A549 treated with GW870086 at 1 μM for 4 hours (cell line): ENCODE results near the gene S100PBP. TPM values are rescaled to one million over a fixed set of nuclear protein-coding genes. Genes with fewer than 3 reads are reported as not detected.

Experiments
- total RNA-seq: library from RNA; stranded (reverse); fragments of 200-300 nt; extraction: Qiagen RNA extraction; gene quantifications from 5 replicates; pipeline ENCODE4 v1.2.3, GENCODE V29; 2022; ENCODE audit warnings: low read depth

The S100PBP gene
- total RNA-seq = 11.3 to 17.0 TPM (median 15.7 TPM) in 5 replicates

GRCh38 chr1:32817159-32817814 is at the start of gene S100PBP, which contains the start of gene YARS1:
Gene S100PBP (plus strand): TSS chr1:32817653. CDS start chr1:32826100, 8,447 bp downstream.
Gene YARS1 (minus strand): TSS chr1:32817358. CDS start chr1:32817244, 114 bp downstream.

GRCh38 chr1:32870615-32871363 is 53.3 kb downstream of the S100PBP start, which contains the start of gene FNDC5:
Gene FNDC5 (minus strand): TSS chr1:32870912.

GRCh38 chr1:32886004-32886827 is 68.8 kb downstream of the S100PBP start, which contains the start of gene HPCA:
Gene HPCA (plus strand): TSS chr1:32886491. CDS start chr1:32888899, 2,408 bp downstream.

GRCh38 chr1:32900956-32901822 is 83.7 kb downstream of the S100PBP start, which contains the start of gene TMEM54:
Gene TMEM54 (minus strand): TSS chr1:32901389. CDS start chr1:32901238, 151 bp downstream.

Other genes starting within 250 kb of the S100PBP start
- 36.0 to 49.8 TPM (median 38.4 TPM) in 5 replicates for gene ZBTB8OS, start 167.1 kb upstream of the S100PBP start, total RNA-seq
- 67.2 to 88.3 TPM (median 77.6 TPM) in 5 replicates for gene RBBP4, start 166.4 kb upstream of the S100PBP start, total RNA-seq
- 10.4 to 17.7 TPM (median 14.8 TPM) in 5 replicates for gene SYNC, start 114.9 kb upstream of the S100PBP start, total RNA-seq
- 60.7 to 89.3 TPM (median 67.5 TPM) in 5 replicates for gene YARS1, start 295 bp upstream of the S100PBP start, total RNA-seq
- 0.32 to 0.74 TPM (median 0.62 TPM) in 5 replicates for gene FNDC5, start 53.3 kb downstream of the S100PBP start, total RNA-seq
- 0.14 to 0.66 TPM (median 0.38 TPM) in 5 replicates for gene HPCA, start 68.8 kb downstream of the S100PBP start, total RNA-seq
- 31.3 to 45.3 TPM (median 39.4 TPM) in 5 replicates for gene TMEM54, start 83.7 kb downstream of the S100PBP start, total RNA-seq
- gene RNF19B, start 147.2 kb downstream of the S100PBP start, total RNA-seq = 20.2 to 23.7 TPM (median 22.1 TPM) in 5 replicates
- 142 to 159 TPM (median 153 TPM) in 5 replicates for gene AK2, start 219.2 kb downstream of the S100PBP start, total RNA-seq